Kidney (tissue), 22 donors: ENCODE data around the gene WDR62. TPM values are rescaled to one million over a fixed set of nuclear protein-coding genes. Genes with fewer than 3 reads are reported as not detected.

ENCODE experiments used
- DNase-seq, 5 donors: peaks; one replicate each; pipeline ENCODE4 v3.0.0-alpha.2; 2013 to 2020
- FAIRE-seq: peaks from 2 replicates; lab custom pipeline; 2012; peaks lifted over from hg19 to GRCh38; lab: Jason Lieb, UNC
- H3K27ac ChIP-seq, 2 donors: one replicate each; pipeline ENCODE4 v1.7.0; 2013; ENCODE audit warnings: low read depth in 2 of 2, low read length in 2 of 2, inconsistent platforms in 1 of 2
- H3K27me3 ChIP-seq: one replicate; pipeline ENCODE4 v1.7.1; 2013; ENCODE audit warnings: low read length, inconsistent platforms; ENCODE audit not compliant: control insufficient read depth, insufficient read depth
- H3K36me3 ChIP-seq, 3 donors: one replicate each; pipeline versions ENCODE4 v1.7.0 to v1.7.1; 2013; ENCODE audit warnings: low read length in 3 of 3, control low read depth in 1 of 3, inconsistent platforms in 1 of 3; ENCODE audit not compliant: insufficient read depth in 3 of 3, control insufficient read depth in 2 of 3
- H3K4me1 ChIP-seq, 3 donors: one replicate each; pipeline versions ENCODE4 v1.7.0 to v1.7.1; 2013; ENCODE audit warnings: low read length in 3 of 3, inconsistent platforms in 1 of 3, low read depth in 1 of 3; ENCODE audit not compliant: control insufficient read depth in 2 of 3, insufficient read depth in 2 of 3
- H3K4me3 ChIP-seq, 3 donors: one replicate each; pipeline versions ENCODE4 v1.7.0 to v1.8.1; 2013; ENCODE audit warnings: low read length in 3 of 3, control low read depth in 1 of 3, inconsistent platforms in 1 of 3
- H3K9ac ChIP-seq, 3 donors: one replicate each; pipeline versions ENCODE4 v1.7.0 to v1.7.1; 2013; ENCODE audit warnings: low read length in 3 of 3, control low read depth in 1 of 3, inconsistent platforms in 1 of 3
- H3K9me3 ChIP-seq, 3 donors: one replicate each; pipeline versions ENCODE4 v1.7.0 to v1.7.1; 2013; ENCODE audit warnings: low read length in 3 of 3, control low read depth in 1 of 3, inconsistent platforms in 1 of 3; ENCODE audit not compliant: control insufficient read depth in 2 of 3, insufficient read depth in 1 of 3
- intact Hi-C: fragments of 100-400 bp; cut with DNase I; formaldehyde crosslinking; loops from one replicate; pipeline ENCODE4 v1.11.1; 2022
- long read RNA-seq, 10 donors: library from polyadenylated mRNA in 1 of 10; unstranded in 1 of 10; transcript quantifications; one replicate each; pipeline ENCODE4 v2.0.0 and lab custom pipeline, GENCODE V29; 2021 to 2026
- polyA plus RNA-seq: library from polyadenylated mRNA; stranded (reverse); fragments of 350-450 nt; fragmentation: Illumina TruSeq; extraction: RNeasy Lipid Tissue Mini Kit (QIAGEN cat#74804); gene quantifications from one replicate; pipeline ENCODE4 v1.2.3, GENCODE V29; 2014; ENCODE audit warnings: low read depth, low replicate concordance; ENCODE audit not compliant: insufficient read depth
- total RNA-seq: library from RNA; stranded (reverse); fragmentation: NEBNext Ultra II Directional; extraction: Animal tissue kit (Norgen Biotek cat#: 25700); gene quantifications from one replicate; pipeline ENCODE4 v1.2.1, GENCODE V29; 2021
- TF ChIP-seq, protein P1 (sequence below): IDR thresholded peaks from 3 replicates; pipeline ENCODE4 v1.5.1; 2012; ENCODE audit warnings: mild to moderate bottlenecking, moderate library complexity, borderline replicate concordance; ENCODE audit not compliant: insufficient read depth; ENCODE audit errors: extremely low read depth
- donor health status: control.
- donor health status: control.
- donor health status: control.
- donor health status: control.
- donor health status: control.
- donor health status: DM: yes; HTN: yes; CAD: no.
- donor health status: Normal renal cell carcinoma (clear cell type).

WDR62 gene
- total RNA-seq (0.69 TPM), polyA plus RNA-seq (0.58 TPM)
- long read RNA-seq, donor 1 = 0 reads
- long read RNA-seq, donor 2, partial matches to known transcripts = 0 of 1 reads
- long read RNA-seq, donor 2, other reads (novel, unspliced or antisense) = 0 of 1 reads
- long read RNA-seq, donor 3 = 0 reads
- long read RNA-seq, donor 4 = 0 reads
- long read RNA-seq, donor 5 = 0 reads
- long read RNA-seq, donor 6 = 0 reads
- long read RNA-seq, donor 7 = 0 reads
- long read RNA-seq, donor 8 = 0 reads
- long read RNA-seq, donor 9 = 0 reads
- long read RNA-seq, donor 10 = 0 reads

DNA sequence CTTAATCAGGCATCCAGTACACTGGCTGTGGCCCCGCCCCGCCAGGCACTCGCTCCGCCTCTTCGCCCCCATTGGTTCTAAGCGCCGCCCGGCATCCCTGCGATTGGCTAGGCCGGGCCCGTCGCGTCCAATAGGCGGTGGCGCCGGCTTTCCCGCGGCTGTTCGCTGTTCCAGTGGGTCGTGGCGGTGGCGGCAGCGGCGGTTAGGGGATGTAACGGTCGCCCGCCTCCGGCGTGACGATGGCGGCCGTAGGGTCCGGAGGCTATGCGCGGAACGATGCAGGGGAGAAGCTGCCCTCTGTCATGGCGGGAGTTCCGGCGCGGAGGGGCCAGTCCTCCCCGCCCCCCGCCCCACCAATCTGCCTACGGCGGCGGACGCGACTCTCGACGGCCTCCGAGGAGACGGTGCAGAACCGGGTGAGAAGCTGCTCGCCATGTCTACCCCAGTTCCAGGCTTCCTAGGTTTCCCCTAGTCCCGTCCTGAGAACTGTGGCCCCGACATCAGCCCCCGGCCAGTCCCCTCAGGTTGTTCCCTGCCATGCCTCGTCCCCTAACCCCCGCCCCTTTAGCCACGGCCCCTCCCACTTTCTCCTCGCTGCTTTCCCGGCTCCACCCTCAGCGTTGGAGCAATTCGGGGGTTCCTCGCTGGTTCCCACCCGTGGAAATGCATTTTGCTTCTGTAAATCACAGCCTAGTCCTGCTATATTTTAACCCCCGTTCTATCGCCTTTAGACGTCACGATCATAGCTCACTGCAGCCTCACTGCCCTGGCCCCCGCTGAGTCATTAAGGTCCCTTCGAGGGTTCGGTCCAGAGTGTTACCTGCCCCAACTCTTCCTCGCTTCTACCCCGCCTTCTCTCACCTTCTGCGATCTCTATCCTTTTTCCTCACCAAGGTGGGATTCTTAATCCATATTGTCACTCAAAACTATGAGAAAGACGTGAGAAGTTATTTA, at the start of gene WDR62:
TSS of gene WDR62 (plus strand) at position 165 of the 954 bp plus-strand sequence. CDS start at position 240, 75 bp downstream.
- TF ChIP-seq, protein P1, sequence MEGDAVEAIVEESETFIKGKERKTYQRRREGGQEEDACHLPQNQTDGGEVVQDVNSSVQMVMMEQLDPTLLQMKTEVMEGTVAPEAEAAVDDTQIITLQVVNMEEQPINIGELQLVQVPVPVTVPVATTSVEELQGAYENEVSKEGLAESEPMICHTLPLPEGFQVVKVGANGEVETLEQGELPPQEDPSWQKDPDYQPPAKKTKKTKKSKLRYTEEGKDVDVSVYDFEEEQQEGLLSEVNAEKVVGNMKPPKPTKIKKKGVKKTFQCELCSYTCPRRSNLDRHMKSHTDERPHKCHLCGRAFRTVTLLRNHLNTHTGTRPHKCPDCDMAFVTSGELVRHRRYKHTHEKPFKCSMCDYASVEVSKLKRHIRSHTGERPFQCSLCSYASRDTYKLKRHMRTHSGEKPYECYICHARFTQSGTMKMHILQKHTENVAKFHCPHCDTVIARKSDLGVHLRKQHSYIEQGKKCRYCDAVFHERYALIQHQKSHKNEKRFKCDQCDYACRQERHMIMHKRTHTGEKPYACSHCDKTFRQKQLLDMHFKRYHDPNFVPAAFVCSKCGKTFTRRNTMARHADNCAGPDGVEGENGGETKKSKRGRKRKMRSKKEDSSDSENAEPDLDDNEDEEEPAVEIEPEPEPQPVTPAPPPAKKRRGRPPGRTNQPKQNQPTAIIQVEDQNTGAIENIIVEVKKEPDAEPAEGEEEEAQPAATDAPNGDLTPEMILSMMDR = no peak

DNA sequence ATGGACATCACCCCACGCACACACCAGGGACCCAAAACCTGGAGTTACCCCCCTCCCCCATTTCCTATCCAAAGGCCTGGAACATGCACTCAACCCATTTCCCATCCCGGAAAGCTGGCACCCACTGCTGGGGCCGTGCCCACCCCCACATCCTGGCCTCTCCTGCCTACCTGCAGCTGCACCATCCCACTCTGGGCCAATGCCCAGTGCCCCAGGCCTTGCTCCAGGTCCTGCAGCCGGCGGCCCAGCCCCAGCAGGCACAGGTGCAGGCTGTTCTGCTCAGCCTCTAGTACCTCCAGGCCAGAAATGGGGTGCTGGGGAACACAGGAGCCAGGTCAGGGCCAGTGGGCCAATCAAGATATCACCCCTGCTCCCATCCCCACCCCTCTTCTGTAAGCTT, 47.7 kb upstream of the WDR62 start:
- Histone ChIP-seq H3K36me3 (no peaks in the 10 kb centered on the region), H3K4me3 (no peak overlapping the region), H3K4me1 (no peaks in the 10 kb centered on the region), H3K9me3 (no peaks in the 10 kb centered on the region), H3K27me3 (no peaks in the 10 kb centered on the region), H3K9ac (no peak overlapping the region), H3K27ac (no peak overlapping the region)
- TF ChIP-seq, protein P1 = no peak
- FAIRE-seq = no peak
- DNase-seq = no peak
- intact Hi-C loops = no loop called here

More for the DNA sequence above, at the start of gene WDR62:
- DNase-seq (peak; percentile 96 to 98 (median 97)), FAIRE-seq (no peak)
- H3K27ac ChIP-seq = peak within 1 kb of the TSS; percentile 97 to 98
- H3K36me3 ChIP-seq = no peaks in the 10 kb centered on the region
- H3K27me3 ChIP-seq = no peaks in the 10 kb centered on the region
- H3K4me3 ChIP-seq = peak within 1 kb of the TSS; percentile 77 to 94 (median 80)
- intact Hi-C loops = no loop called here
- no peaks in the 10 kb centered on the region for H3K9me3 ChIP-seq
- peaks cover 0 to 7% (median 0%) of the 10 kb centered on the region in 3 donors for H3K4me1 ChIP-seq
- H3K9ac ChIP-seq = peak within 1 kb of the TSS; percentile 7 to 95 (median 83)

DNA sequence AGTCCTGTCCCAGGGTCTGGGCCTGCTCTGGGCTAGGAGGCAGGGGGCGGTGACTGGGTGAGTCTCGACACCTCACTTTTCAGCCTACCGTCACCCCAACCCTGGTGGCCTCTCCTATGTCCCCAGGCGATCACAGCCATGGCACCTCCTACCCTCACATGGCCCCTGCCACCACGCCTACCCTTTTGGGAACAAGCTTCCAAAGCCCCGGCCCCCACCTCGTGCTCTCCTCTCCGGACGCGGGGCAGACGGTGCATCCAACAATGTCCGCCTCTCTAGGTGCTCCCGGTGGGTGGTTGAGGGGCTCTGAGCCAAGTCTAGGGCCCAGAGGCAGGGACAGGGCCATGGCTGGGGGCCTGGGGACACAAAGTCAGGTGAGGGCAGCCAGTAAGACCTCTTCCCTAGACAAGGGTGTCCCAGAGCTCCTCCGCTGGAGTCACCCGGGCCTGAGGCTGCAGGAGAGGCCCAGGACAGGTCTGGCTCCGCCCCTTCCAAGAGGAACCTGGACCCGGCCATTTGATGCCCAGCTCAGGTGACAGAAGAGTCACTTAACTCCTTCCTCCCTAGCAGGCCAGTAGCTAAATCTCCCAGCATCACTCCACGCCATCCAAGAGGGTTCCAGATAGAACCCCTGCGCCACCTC, 46.2 kb upstream of the WDR62 start, which contains the start of gene SYNE4:
TSS of gene SYNE4 (minus strand) at position 478 of the 643 bp plus-strand sequence. CDS start at position 346, 132 bp downstream.
- intact Hi-C loops = no loop called here
- no peaks in the 10 kb centered on the region for H3K9me3 ChIP-seq

More for the DNA sequence above, 46.2 kb upstream of the WDR62 start, which contains the start of gene SYNE4:
- Histone ChIP-seq H3K4me3 (peak within 1 kb of the TSS; percentile 36 to 61 (median 47)), H3K27me3 (no peaks in the 10 kb centered on the region), H3K9ac (peak within 1 kb of the TSS in 1 of 3 donors; percentile 48), H3K27ac (peak within 1 kb of the TSS in 1 of 2 donors; percentile 37), H3K4me1 (peaks cover 0 to 4% (median 0%) of the 10 kb centered on the region in 3 donors), H3K36me3 (no peaks in the 10 kb centered on the region)
- FAIRE-seq (no peak), DNase-seq (peak; percentile 84 to 90 (median 88))
- TF ChIP-seq, protein P1 = no peak
